ENCODE measurements around the gene ITPR3. TPM values are rescaled to one million over a fixed set of nuclear protein-coding genes. Genes with fewer than 3 reads are reported as not detected.

The ITPR3 gene
- polyA plus RNA-seq, 1 donor (not counting 4 experiments of a cell fraction or from before 2014, with no cell fraction given): 43.3 TPM

DNA sequence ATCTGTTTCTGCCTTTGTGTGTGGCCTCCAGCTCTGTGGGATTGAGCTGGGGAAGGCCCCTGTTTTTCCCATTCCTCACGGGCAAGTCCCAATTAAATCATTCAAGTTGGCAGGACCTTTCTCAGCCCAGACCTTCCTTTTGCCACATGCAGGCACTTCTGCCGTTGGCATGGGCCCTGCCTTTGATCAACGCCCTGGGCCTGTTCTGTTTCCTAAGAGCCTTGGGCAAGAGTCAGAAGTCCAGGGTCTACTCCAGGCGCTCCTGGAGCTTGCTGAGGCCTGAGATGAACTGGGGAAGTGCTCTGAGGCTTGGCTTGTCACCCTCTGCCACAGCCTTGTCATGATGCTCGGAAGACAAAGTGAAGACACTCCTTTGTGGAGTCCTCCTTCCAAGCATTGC, 118.4 kb downstream of the ITPR3 start:
- H3K79me2 ChIP-seq (ENCODE audit: control insufficient read depth, insufficient read depth, low read length): no peaks in the 10 kb centered on the region
- no peak for TF ChIP-seq EZH2 (IDR thresholded peaks at IDR 0.05; ENCODE audit: low read length)
- TF ChIP-seq, protein P1, sequence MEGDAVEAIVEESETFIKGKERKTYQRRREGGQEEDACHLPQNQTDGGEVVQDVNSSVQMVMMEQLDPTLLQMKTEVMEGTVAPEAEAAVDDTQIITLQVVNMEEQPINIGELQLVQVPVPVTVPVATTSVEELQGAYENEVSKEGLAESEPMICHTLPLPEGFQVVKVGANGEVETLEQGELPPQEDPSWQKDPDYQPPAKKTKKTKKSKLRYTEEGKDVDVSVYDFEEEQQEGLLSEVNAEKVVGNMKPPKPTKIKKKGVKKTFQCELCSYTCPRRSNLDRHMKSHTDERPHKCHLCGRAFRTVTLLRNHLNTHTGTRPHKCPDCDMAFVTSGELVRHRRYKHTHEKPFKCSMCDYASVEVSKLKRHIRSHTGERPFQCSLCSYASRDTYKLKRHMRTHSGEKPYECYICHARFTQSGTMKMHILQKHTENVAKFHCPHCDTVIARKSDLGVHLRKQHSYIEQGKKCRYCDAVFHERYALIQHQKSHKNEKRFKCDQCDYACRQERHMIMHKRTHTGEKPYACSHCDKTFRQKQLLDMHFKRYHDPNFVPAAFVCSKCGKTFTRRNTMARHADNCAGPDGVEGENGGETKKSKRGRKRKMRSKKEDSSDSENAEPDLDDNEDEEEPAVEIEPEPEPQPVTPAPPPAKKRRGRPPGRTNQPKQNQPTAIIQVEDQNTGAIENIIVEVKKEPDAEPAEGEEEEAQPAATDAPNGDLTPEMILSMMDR (optimal IDR thresholded peaks at IDR 0.05 in 1 of 3, IDR thresholded peaks at IDR 0.05 in 1 of 3, conservative IDR thresholded peaks at IDR 0.05 in 1 of 3; ENCODE audit: extremely low read depth in 1 of 3, insufficient read depth in 2 of 3, low read length in 3 of 3): no peak
- no peaks in the 10 kb centered on the region for H4K20me1 ChIP-seq (ENCODE audit: control insufficient read depth, extremely low read depth, insufficient read depth, low read length)
- DNase-seq (ENCODE audit: low read depth, low spot score): no peak
- dilution Hi-C loops (cut with MboI; ENCODE audit: extremely low pct_ligation_motif_present, low sequenced_read_pairs): no loop called here
- H3K36me3 ChIP-seq (ENCODE audit: control insufficient read depth in 2 of 2, extremely low read depth in 1 of 2, insufficient read depth in 2 of 2, low read length in 2 of 2): no peaks in the 10 kb centered on the region
- H3K9me3 ChIP-seq (ENCODE audit: control insufficient read depth, low read depth, low read length): no peaks in the 10 kb centered on the region
- FAIRE-seq: no peak
- H3K27me3 ChIP-seq (ENCODE audit: control insufficient read depth, extremely low read depth, insufficient read depth, low read length): peaks cover 5% of the 10 kb centered on the region
- H3K27ac ChIP-seq (ENCODE audit: control insufficient read depth, insufficient read depth, low read length): no peak overlapping the region
- H3K4me2 ChIP-seq (ENCODE audit: control insufficient read depth, extremely low read depth, insufficient read depth, low read depth, low read length): no peak overlapping the region
- H2AFZ ChIP-seq (ENCODE audit: control insufficient read depth, low read length): no peak overlapping the region
- peaks cover 8% of the 10 kb centered on the region for H3K4me1 ChIP-seq (ENCODE audit: control insufficient read depth, extremely low read depth, insufficient read depth, low read length)
- peaks cover 2% of the 10 kb centered on the region for H3K9me1 ChIP-seq (ENCODE audit: control insufficient read depth, extremely low read depth, insufficient read depth, low read length)
- H3K4me3 ChIP-seq (ENCODE audit: control insufficient read depth in 2 of 3, extremely low read depth in 1 of 3, insufficient read depth in 2 of 3, low read depth in 1 of 3, low read length in 3 of 3): no peak overlapping the region
- H3K9ac ChIP-seq (ENCODE audit: control insufficient read depth, extremely low read depth, insufficient read depth, low read length): no peak overlapping the region

DNA sequence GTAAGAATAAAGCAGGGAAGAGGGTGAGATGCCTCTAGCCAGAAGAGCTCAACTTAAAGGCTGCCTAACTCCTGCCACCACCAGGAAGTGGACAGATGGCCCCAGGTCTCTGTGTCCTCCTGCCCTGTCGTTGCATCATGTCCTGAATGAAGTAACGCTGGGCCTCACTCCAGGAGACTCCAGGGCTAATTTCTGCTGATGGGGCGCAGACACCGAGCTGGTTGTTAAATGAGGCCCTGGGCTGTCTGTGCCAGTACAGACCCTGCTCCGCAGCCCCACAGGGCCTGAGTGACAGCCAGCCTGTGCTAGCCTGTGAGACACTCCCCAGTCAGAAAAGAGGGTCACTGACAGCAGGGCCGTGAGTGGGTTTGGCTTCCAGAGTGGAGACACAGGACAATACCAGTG, 119.1 kb downstream of the ITPR3 start:
- Histone ChIP-seq H2AFZ (ENCODE audit: control insufficient read depth, low read length) (no peak overlapping the region), H3K9me1 (ENCODE audit: control insufficient read depth, extremely low read depth, insufficient read depth, low read length) (peaks cover 2% of the 10 kb centered on the region), H3K27ac (ENCODE audit: control insufficient read depth, insufficient read depth, low read length) (no peak overlapping the region), H3K9me3 (ENCODE audit: control insufficient read depth, low read depth, low read length) (no peaks in the 10 kb centered on the region), H3K4me3 (ENCODE audit: control insufficient read depth in 2 of 3, extremely low read depth in 1 of 3, insufficient read depth in 2 of 3, low read depth in 1 of 3, low read length in 3 of 3) (no peak overlapping the region), H3K9ac (ENCODE audit: control insufficient read depth, extremely low read depth, insufficient read depth, low read length) (no peak overlapping the region), H4K20me1 (ENCODE audit: control insufficient read depth, extremely low read depth, insufficient read depth, low read length) (no peaks in the 10 kb centered on the region), H3K4me2 (ENCODE audit: control insufficient read depth, extremely low read depth, insufficient read depth, low read depth, low read length) (no peak overlapping the region), H3K36me3 (ENCODE audit: control insufficient read depth in 2 of 2, extremely low read depth in 1 of 2, insufficient read depth in 2 of 2, low read length in 2 of 2) (no peaks in the 10 kb centered on the region), H3K4me1 (ENCODE audit: control insufficient read depth, extremely low read depth, insufficient read depth, low read length) (peaks cover 14% of the 10 kb centered on the region), H3K27me3 (ENCODE audit: control insufficient read depth, extremely low read depth, insufficient read depth, low read length) (peaks cover 5% of the 10 kb centered on the region), H3K79me2 (ENCODE audit: control insufficient read depth, insufficient read depth, low read length) (no peaks in the 10 kb centered on the region)
- FAIRE-seq: no peak
- dilution Hi-C loops (cut with MboI; ENCODE audit: extremely low pct_ligation_motif_present, low sequenced_read_pairs): no loop called here
- TF ChIP-seq EZH2 (IDR thresholded peaks at IDR 0.05; ENCODE audit: low read length): no peak
- no peak for DNase-seq (ENCODE audit: low read depth, low spot score)

DNA sequence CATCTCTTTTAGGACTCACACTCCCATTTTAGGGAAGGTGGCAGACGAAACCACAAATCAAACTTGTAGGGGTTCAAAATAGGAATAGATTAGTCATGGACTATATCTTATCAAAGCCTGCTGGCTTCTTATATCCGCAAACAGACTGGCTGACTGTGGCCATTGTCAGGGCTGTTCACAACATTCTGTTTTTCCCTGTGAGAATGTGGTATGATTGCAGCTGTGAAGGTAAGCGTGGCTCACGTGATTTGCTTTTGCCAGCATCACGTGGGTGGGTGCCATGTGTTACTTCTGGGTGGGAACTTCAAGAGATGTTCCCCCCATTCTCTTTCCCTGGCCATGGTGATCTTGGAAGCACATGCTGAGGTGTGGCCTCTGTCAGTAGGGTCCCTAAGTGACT, 119.7 kb downstream of the ITPR3 start:
- no peaks in the 10 kb centered on the region for H3K79me2 ChIP-seq (ENCODE audit: control insufficient read depth, insufficient read depth, low read length)
- H3K4me3 ChIP-seq (ENCODE audit: control insufficient read depth in 2 of 3, extremely low read depth in 1 of 3, insufficient read depth in 2 of 3, low read depth in 1 of 3, low read length in 3 of 3): no peak overlapping the region
- DNase-seq (ENCODE audit: low read depth, low spot score): no peak
- no peaks in the 10 kb centered on the region for H3K9me3 ChIP-seq (ENCODE audit: control insufficient read depth, low read depth, low read length)
- dilution Hi-C loops (cut with MboI; ENCODE audit: extremely low pct_ligation_motif_present, low sequenced_read_pairs): no loop called here
- H3K27ac ChIP-seq (ENCODE audit: control insufficient read depth, insufficient read depth, low read length): no peak overlapping the region
- no peaks in the 10 kb centered on the region for H4K20me1 ChIP-seq (ENCODE audit: control insufficient read depth, extremely low read depth, insufficient read depth, low read length)
- TF ChIP-seq, protein P1 (optimal IDR thresholded peaks at IDR 0.05 in 1 of 3, IDR thresholded peaks at IDR 0.05 in 1 of 3, conservative IDR thresholded peaks at IDR 0.05 in 1 of 3; ENCODE audit: extremely low read depth in 1 of 3, insufficient read depth in 2 of 3, low read length in 3 of 3): no peak
- no peak overlapping the region for H3K9ac ChIP-seq (ENCODE audit: control insufficient read depth, extremely low read depth, insufficient read depth, low read length)
- peaks cover 5% of the 10 kb centered on the region for H3K27me3 ChIP-seq (ENCODE audit: control insufficient read depth, extremely low read depth, insufficient read depth, low read length)
- FAIRE-seq: peak; percentile 46
- no peak overlapping the region for H2AFZ ChIP-seq (ENCODE audit: control insufficient read depth, low read length)
- no peak overlapping the region for H3K4me2 ChIP-seq (ENCODE audit: control insufficient read depth, extremely low read depth, insufficient read depth, low read depth, low read length)
- no peaks in the 10 kb centered on the region for H3K36me3 ChIP-seq (ENCODE audit: control insufficient read depth in 2 of 2, extremely low read depth in 1 of 2, insufficient read depth in 2 of 2, low read length in 2 of 2)
- H3K4me1 ChIP-seq (ENCODE audit: control insufficient read depth, extremely low read depth, insufficient read depth, low read length): peaks cover 16% of the 10 kb centered on the region
- H3K9me1 ChIP-seq (ENCODE audit: control insufficient read depth, extremely low read depth, insufficient read depth, low read length): peaks cover 2% of the 10 kb centered on the region

Measured in keratinocyte (primary cell).